ENCODE results near the gene MYRFL.

Gene MYRFL

GRCh38 chr12:69821032-69821455 is 4.0 kb upstream of the MYRFL start:
- H3K4me1 ChIP-seq (ENCODE audit: low read length), result no peaks in the 10 kb centered on the region
- no peak overlapping the region for H3K27ac ChIP-seq (ENCODE audit: low read length)
- H3K4me2 ChIP-seq (ENCODE audit: low read length), result no peak overlapping the region
- H2AFZ ChIP-seq (ENCODE audit: low read depth, low read length), result no peak overlapping the region
- H3K36me3 ChIP-seq (replicated peaks; ENCODE audit: low read depth, low read length), result no peaks in the 10 kb centered on the region
- H3K27me3 ChIP-seq (ENCODE audit: low read depth, low read length), result no peaks in the 10 kb centered on the region
- TF ChIP-seq, protein P1, sequence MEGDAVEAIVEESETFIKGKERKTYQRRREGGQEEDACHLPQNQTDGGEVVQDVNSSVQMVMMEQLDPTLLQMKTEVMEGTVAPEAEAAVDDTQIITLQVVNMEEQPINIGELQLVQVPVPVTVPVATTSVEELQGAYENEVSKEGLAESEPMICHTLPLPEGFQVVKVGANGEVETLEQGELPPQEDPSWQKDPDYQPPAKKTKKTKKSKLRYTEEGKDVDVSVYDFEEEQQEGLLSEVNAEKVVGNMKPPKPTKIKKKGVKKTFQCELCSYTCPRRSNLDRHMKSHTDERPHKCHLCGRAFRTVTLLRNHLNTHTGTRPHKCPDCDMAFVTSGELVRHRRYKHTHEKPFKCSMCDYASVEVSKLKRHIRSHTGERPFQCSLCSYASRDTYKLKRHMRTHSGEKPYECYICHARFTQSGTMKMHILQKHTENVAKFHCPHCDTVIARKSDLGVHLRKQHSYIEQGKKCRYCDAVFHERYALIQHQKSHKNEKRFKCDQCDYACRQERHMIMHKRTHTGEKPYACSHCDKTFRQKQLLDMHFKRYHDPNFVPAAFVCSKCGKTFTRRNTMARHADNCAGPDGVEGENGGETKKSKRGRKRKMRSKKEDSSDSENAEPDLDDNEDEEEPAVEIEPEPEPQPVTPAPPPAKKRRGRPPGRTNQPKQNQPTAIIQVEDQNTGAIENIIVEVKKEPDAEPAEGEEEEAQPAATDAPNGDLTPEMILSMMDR (IDR thresholded peaks at IDR 0.05; ENCODE audit: low read depth, low read length), result no peak
- no peak for TF ChIP-seq EZH2phosphoT487 (IDR thresholded peaks at IDR 0.05; ENCODE audit: low read depth)
- no peaks in the 10 kb centered on the region for H3K79me2 ChIP-seq (ENCODE audit: low read length)
- H3K9ac ChIP-seq (ENCODE audit: low read length), result no peak overlapping the region
- H3K4me3 ChIP-seq (ENCODE audit: low read length), result no peak overlapping the region
- no peaks in the 10 kb centered on the region for H3K9me3 ChIP-seq (ENCODE audit: insufficient read depth, low read length)
- no peaks in the 10 kb centered on the region for H4K20me1 ChIP-seq (ENCODE audit: insufficient read depth, low read length)

- Histone ChIP-seq H3K4me2 (ENCODE audit: low read length) (no peak overlapping the region), H4K20me1 (ENCODE audit: insufficient read depth, low read length) (no peaks in the 10 kb centered on the region), H3K9ac (ENCODE audit: low read length) (no peak overlapping the region), H3K79me2 (ENCODE audit: low read length) (no peaks in the 10 kb centered on the region), H3K4me3 (ENCODE audit: low read length) (no peak overlapping the region), H2AFZ (ENCODE audit: low read depth, low read length) (no peak overlapping the region), H3K9me3 (ENCODE audit: insufficient read depth, low read length) (no peaks in the 10 kb centered on the region), H3K36me3 (replicated peaks; ENCODE audit: low read depth, low read length) (no peaks in the 10 kb centered on the region), H3K4me1 (ENCODE audit: low read length) (no peaks in the 10 kb centered on the region), H3K27me3 (ENCODE audit: low read depth, low read length) (no peaks in the 10 kb centered on the region), H3K27ac (ENCODE audit: low read length) (no peak overlapping the region)
- TF ChIP-seq EZH2phosphoT487 (IDR thresholded peaks at IDR 0.05; ENCODE audit: low read depth), result no peak
- TF ChIP-seq, protein P1 (IDR thresholded peaks at IDR 0.05; ENCODE audit: low read depth, low read length), result no peak
These were observed 3.4 kb upstream of the MYRFL start for GRCh38 chr12:69821456-69822159.

- H3K4me1 ChIP-seq (ENCODE audit: low read length), result no peaks in the 10 kb centered on the region
- no peak overlapping the region for H3K4me3 ChIP-seq (ENCODE audit: low read length)
- H3K27me3 ChIP-seq (ENCODE audit: low read depth, low read length), result no peaks in the 10 kb centered on the region
- no peaks in the 10 kb centered on the region for H3K9me3 ChIP-seq (ENCODE audit: insufficient read depth, low read length)
- H2AFZ ChIP-seq (ENCODE audit: low read depth, low read length), result no peak overlapping the region
- no peaks in the 10 kb centered on the region for H3K36me3 ChIP-seq (replicated peaks; ENCODE audit: low read depth, low read length)
- H3K4me2 ChIP-seq (ENCODE audit: low read length), result no peak overlapping the region
- H3K79me2 ChIP-seq (ENCODE audit: low read length), result no peaks in the 10 kb centered on the region
- no peak overlapping the region for H3K27ac ChIP-seq (ENCODE audit: low read length)
- no peaks in the 10 kb centered on the region for H4K20me1 ChIP-seq (ENCODE audit: insufficient read depth, low read length)
- H3K9ac ChIP-seq (ENCODE audit: low read length), result no peak overlapping the region
- TF ChIP-seq EZH2phosphoT487 (IDR thresholded peaks at IDR 0.05; ENCODE audit: low read depth), result no peak
- TF ChIP-seq, protein P1 (IDR thresholded peaks at IDR 0.05; ENCODE audit: low read depth, low read length), result no peak
These were observed 2.7 kb upstream of the MYRFL start for GRCh38 chr12:69822201-69822860.

DNA sequence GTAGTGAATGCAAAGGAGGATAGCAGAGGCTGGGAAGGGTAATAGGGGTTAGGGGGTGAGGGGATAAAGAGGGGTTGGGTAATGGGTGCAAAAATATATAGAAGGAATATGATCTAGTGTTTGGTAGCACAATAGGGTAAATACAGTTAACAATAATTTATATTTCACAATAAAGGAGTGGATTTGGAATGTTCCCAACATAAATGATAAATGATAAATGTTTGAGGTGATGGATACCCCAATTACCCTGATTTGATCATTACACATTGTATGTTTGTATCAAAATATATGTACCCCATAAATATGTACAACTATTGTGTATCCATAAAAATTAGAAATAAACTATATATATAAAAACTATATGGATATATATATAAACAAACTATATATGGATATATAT is 999 bp upstream of the MYRFL start:
- Histone ChIP-seq H4K20me1 (ENCODE audit: insufficient read depth, low read length) (no peaks in the 10 kb centered on the region), H3K36me3 (replicated peaks; ENCODE audit: low read depth, low read length) (no peaks in the 10 kb centered on the region), H2AFZ (ENCODE audit: low read depth, low read length) (no peak overlapping the region), H3K4me1 (ENCODE audit: low read length) (no peaks in the 10 kb centered on the region), H3K79me2 (ENCODE audit: low read length) (no peaks in the 10 kb centered on the region), H3K4me2 (ENCODE audit: low read length) (no peak overlapping the region), H3K4me3 (ENCODE audit: low read length) (no peak overlapping the region), H3K9ac (ENCODE audit: low read length) (no peak overlapping the region), H3K9me3 (ENCODE audit: insufficient read depth, low read length) (no peaks in the 10 kb centered on the region), H3K27me3 (ENCODE audit: low read depth, low read length) (no peaks in the 10 kb centered on the region), H3K27ac (ENCODE audit: low read length) (no peak overlapping the region)
- TF ChIP-seq EZH2phosphoT487 (IDR thresholded peaks at IDR 0.05; ENCODE audit: low read depth), result no peak
- TF ChIP-seq, protein P1 (IDR thresholded peaks at IDR 0.05; ENCODE audit: low read depth, low read length), result no peak

All from OCI-LY3 (cell line).